GM12801 (cell line): Measurements from ENCODE around the gene UVRAG.

ENCODE experiments used
- CTCF ChIP-seq: IDR thresholded peaks from one replicate; pipeline ENCODE4 v1.5.1; 2011; ENCODE audit warnings: control low read depth; ENCODE audit not compliant: insufficient read length; ENCODE audit errors: extremely low read depth

UVRAG gene

GRCh38 chr11:76162336-76163288 lies 347.6 kb downstream of the UVRAG start:
- no peak for TF ChIP-seq CTCF

- TF ChIP-seq CTCF = no peak
Observed at GRCh38 chr11:76163289-76163880, 348.4 kb downstream of the UVRAG start.

GRCh38 chr11:76164081-76164480 lies 349.1 kb downstream of the UVRAG start:
- TF ChIP-seq CTCF = no peak

GRCh38 chr11:76164861-76165751 lies 350.1 kb downstream of the UVRAG start:
- no peak for TF ChIP-seq CTCF

GRCh38 chr11:76166314-76166713 lies 351.3 kb downstream of the UVRAG start:
- no peak for TF ChIP-seq CTCF

- TF ChIP-seq CTCF = no peak
Observed at GRCh38 chr11:76167590-76167989, 352.6 kb downstream of the UVRAG start.

- no peak for TF ChIP-seq CTCF
Observed at GRCh38 chr11:76169473-76169896, 354.5 kb downstream of the UVRAG start.
